Heart right ventricle (tissue), 16 donors: Measurements from ENCODE around the gene MPC1. TPM values are rescaled to one million over a fixed set of nuclear protein-coding genes. Genes with fewer than 3 reads are reported as not detected.
"Not testable (repeated sequence)": the region's sequence is repeated elsewhere in the genome, so short reads cannot be mapped to it uniquely, and the experiment has no call there.

ENCODE experiments used
- ATAC-seq, 8 donors: fragments of 200-7000 bp; cut with Tn5 transposase; one replicate each; pipeline ENCODE4 v1.9.1; 2020; ENCODE audit warnings: mild to moderate bottlenecking in 8 of 8, moderate library complexity in 8 of 8, moderate number of reproducible peaks in 1 of 8
- DNase-seq, 2 donors: peaks; one replicate each; pipeline ENCODE4 v3.0.0-alpha.2; 2020
- H3K27ac ChIP-seq, 10 donors: fragments of 200-600 bp; sonication (generic) in 2 of 10; one replicate each; pipeline versions ENCODE4 v1.5.0 to v1.8.0; 2020 to 2022; ENCODE audit warnings: mild to moderate bottlenecking in 3 of 10
- H3K27me3 ChIP-seq, 7 donors: fragments of 200-600 bp; one replicate each; pipeline ENCODE4 v1.8.0; 2021 to 2022; ENCODE audit warnings: mild to moderate bottlenecking in 2 of 7
- H3K36me3 ChIP-seq, 9 donors: fragments of 200-600 bp; sonication (generic) in 1 of 9; one replicate each; pipeline versions ENCODE4 v1.5.0 to v1.8.0; 2020 to 2022; ENCODE audit warnings: mild to moderate bottlenecking in 2 of 9
- H3K4me1 ChIP-seq, 9 donors: fragments of 200-600 bp; sonication (generic) in 1 of 9; one replicate each; pipeline versions ENCODE4 v1.5.0 to v1.8.0; 2020 to 2022; ENCODE audit warnings: mild to moderate bottlenecking in 4 of 9
- H3K4me3 ChIP-seq, 10 donors: fragments of 200-600 bp; sonication (generic) in 2 of 10; one replicate each; pipeline versions ENCODE4 v1.5.0 to v1.8.0; 2020 to 2022; ENCODE audit warnings: mild to moderate bottlenecking in 7 of 10, moderate library complexity in 2 of 10
- H3K9me3 ChIP-seq, 11 donors: fragments of 200-600 bp in 10 of 11; sonication (generic) in 2 of 11; one replicate each; pipeline versions ENCODE4 v1.5.0 to v1.8.0; 2013 to 2022; ENCODE audit warnings: mild to moderate bottlenecking in 2 of 11, control low read depth in 1 of 11, moderate library complexity in 1 of 11
- WGBS, 2 donors: extraction: QIAGEN DNeasy Blood & Tissue Kit; methylation state at CpG; one replicate each; pipeline ENCODE4 v1.1.7; 2013; ENCODE audit warnings: inconsistent platforms in 1 of 2; 5-methylcytosine and 5-hydroxymethylcytosine counted together
- intact Hi-C, 10 donors: fragments of 100-400 bp; cut with DNase I; formaldehyde crosslinking; loops; one replicate each; pipeline versions ENCODE4 v1.11.1 to v1.14.2; 2022
- polyA plus RNA-seq, 2 donors: library from polyadenylated mRNA; stranded (reverse); fragments of 200-250 nt; gene quantifications; one replicate each; pipeline ENCODE4 v1.2.3, GENCODE V29; 2013
- total RNA-seq, 10 donors: library from RNA; stranded (reverse); fragmentation: NEBNext Ultra II Directional in 3 of 10; extraction: Animal tissue kit (Norgen Biotek cat#: 25700) in 3 of 10; gene quantifications; one replicate each; pipeline versions ENCODE4 v1.2.1 to v1.2.4, GENCODE V29; 2021 to 2023
- TF ChIP-seq, protein P1 (sequence below), 9 donors: fragments of 200-600 bp; sonication (generic) in 2 of 9; IDR thresholded peaks; one replicate each; pipeline versions ENCODE4 v1.5.0 to v1.8.0; 2021 to 2022; ENCODE audit warnings: antibody characterized with exemption in 9 of 9, mild to moderate bottlenecking in 5 of 9, moderate library complexity in 1 of 9
- donor health status: Arrhythmogenic right ventricular cardiomyopathy.
- donor health status: ischemic (EF 13 %, LVEDD 7.1; RV severe dilation, severe dysfunction).
- donor health status: healthy with polysubstance abuse.
- donor health status: DM: no; HTN: yes; CAD: no.
- donor health status: DM: no; HTN: no; CAD: no.
- donor health status: ischemic (EF 25% LVEDD 6.9; RV normal size, moderate dysfunction).
- donor health status: ischemic (EF 25% LVEDD 5.7; RV mildly dilated, moderate dysfunction).
- donor health status: healthy.
- donor health status: DM: yes; HTN: yes; CAD: no.
- donor health status: Ischemic cardiomyopathy.
- donor health status: ischemic (EF 35%, LVEDD 5.7; RV mildly dilated, moderate dysfunction).
- donor health status: nonischemic (EF 11% LVEDD 7.7; RV severe dilation, severe dysfunction).
- donor health status: DM: yes; HTN: yes; CAD: no.
- donor health status: PGD.
- donor health status: ischemic (EF 29% LVEDD 5.4; RV normal size, mild dysfunction).
- donor health status: nonischemic (EF 23%, LVEDD 6.1; RV moderate dilation, normal function).

The MPC1 gene
- total and polyA plus RNA-seq, 12 donors: 276 to 736 (median 555) TPM

DNA sequence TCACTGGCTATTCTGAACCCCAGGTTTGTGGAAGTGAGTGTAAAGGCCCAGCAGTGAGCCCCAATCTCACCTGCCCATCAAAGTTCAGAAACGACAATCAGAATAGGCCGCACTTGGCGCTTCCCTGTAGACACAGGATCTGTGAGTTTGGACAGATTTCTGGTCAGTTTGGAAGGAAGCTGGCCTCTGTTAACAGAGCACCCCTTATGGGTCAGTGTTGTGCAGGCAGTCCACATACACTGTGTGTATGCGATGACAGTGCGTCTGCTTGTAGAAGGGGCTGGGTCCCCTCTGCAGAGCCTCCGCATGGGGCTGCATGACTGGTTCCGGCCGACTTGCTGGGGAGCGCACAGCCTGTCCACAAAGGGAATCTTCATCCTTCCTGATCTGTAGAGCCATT lies 3.4 kb upstream of the MPC1 start:
- H3K4me1 ChIP-seq: peaks cover 0 to 16% (median 10%) of the 10 kb centered on the region in 9 donors
- H3K27me3 ChIP-seq: peaks cover 0 to 7% (median 0%) of the 10 kb centered on the region in 7 donors
- TF ChIP-seq, protein P1, sequence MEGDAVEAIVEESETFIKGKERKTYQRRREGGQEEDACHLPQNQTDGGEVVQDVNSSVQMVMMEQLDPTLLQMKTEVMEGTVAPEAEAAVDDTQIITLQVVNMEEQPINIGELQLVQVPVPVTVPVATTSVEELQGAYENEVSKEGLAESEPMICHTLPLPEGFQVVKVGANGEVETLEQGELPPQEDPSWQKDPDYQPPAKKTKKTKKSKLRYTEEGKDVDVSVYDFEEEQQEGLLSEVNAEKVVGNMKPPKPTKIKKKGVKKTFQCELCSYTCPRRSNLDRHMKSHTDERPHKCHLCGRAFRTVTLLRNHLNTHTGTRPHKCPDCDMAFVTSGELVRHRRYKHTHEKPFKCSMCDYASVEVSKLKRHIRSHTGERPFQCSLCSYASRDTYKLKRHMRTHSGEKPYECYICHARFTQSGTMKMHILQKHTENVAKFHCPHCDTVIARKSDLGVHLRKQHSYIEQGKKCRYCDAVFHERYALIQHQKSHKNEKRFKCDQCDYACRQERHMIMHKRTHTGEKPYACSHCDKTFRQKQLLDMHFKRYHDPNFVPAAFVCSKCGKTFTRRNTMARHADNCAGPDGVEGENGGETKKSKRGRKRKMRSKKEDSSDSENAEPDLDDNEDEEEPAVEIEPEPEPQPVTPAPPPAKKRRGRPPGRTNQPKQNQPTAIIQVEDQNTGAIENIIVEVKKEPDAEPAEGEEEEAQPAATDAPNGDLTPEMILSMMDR (IDR thresholded peaks at IDR 0.05): no peak
- DNase-seq (no peak), ATAC-seq (no peak)
- WGBS, 2 donors: 95% methylated on average over 9 of the region's 9 CpGs
- no peak overlapping the region for H3K4me3 ChIP-seq
- H3K9me3 ChIP-seq: no peaks in the 10 kb centered on the region
- H3K27ac ChIP-seq: no peak overlapping the region
- intact Hi-C loops: loop anchor here in 1 of 10 donors (5.0 kb wide), 1 partner anchor 49 kb away; no protein-coding TSS in a partner anchor
- H3K36me3 ChIP-seq: no peaks in the 10 kb centered on the region

DNA sequence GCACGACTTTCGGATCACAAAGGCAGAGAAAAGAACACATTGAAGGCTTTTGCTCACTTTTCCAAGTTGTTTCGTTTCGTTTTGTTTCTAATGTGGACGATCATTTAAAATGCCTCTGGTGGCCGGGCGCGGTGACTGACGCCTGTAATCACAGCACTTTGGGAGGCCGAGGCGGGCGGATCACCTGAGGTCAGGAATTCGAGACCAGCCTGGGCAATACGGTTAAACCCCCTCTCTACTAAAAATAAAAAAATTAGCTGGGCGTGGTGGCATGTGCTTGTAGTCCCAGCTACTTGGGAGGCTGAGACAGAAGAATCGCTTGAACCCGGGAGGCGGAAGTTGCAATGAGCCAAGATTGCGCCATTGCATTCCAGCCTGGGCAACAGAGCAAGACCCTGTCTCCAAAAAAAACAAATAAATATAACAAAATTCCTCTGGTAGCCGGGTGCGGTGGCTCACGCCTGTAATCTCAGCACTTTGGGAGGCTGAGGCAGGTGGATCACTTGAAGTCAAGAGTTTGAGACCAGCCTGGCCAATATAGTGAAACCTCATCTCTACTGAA lies 1.1 kb upstream of the MPC1 start:
- not testable (repeated sequence) for H3K36me3 ChIP-seq, ATAC-seq, H3K27me3 ChIP-seq, H3K9me3 ChIP-seq
- TF ChIP-seq, protein P1 (IDR thresholded peaks at IDR 0.05): peak in 6 of 9 donors; percentile 14 to 40 (median 28)
- peak overlapping the region; percentile 91 to 98 (median 96) for H3K27ac ChIP-seq
- H3K4me3 ChIP-seq: peak overlapping the region; percentile 69 to 97 (median 91)
- WGBS, 2 donors: 20 to 23% methylated on average over 22 of the region's 22 CpGs
- DNase-seq: peak in 1 of 2 donors; percentile 33
- H3K4me1 ChIP-seq: peaks cover 3 to 33% (median 24%) of the 10 kb centered on the region in 9 donors
- intact Hi-C loops: loop anchor here in 7 of 10 donors (2.0 to 5.0 kb wide), 7 partner anchors 19 to 227 kb away; partner anchors contain the start of gene SFT2D1 (in 6 of the 7)

DNA sequence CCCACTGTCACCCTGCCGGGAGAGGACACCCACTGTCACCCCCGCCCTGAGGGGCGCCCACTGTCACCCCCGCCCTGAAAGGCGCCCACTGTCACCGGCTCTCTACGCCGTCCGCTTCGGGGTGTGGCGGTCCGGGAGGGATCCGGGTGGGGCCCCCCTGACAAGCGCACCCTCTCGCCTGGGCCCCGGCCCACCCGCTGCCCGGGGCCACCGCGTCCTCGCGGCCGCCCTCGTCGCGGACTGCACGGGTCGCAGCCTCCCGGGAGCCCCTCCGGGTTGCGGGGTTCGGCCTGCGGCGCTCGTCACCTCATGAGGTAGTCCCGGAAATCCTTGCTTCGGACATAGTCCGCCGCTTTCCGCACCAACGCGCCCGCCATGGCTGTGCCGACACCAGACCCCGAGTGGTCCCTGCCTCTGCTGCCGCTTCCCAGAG lies 224 bp downstream of the MPC1 start:
- H3K27ac ChIP-seq: peak overlapping the region; percentile 91 to 98 (median 96)
- TF ChIP-seq, protein P1 (IDR thresholded peaks at IDR 0.05): no peak
- DNase-seq: no peak
- peak overlapping the region; percentile 63 to 97 (median 91) for H3K4me3 ChIP-seq
- H3K27me3 ChIP-seq: no peaks in the 10 kb centered on the region
- intact Hi-C loops: loop anchor here in 7 of 10 donors (2.0 to 5.0 kb wide), 7 partner anchors 18 to 225 kb away; partner anchors contain the start of gene SFT2D1 (in 6 of the 7)
- peak; percentile 14 to 60 (median 26) for ATAC-seq
- WGBS, 2 donors: 0 to 1% methylated on average over 46 of the region's 46 CpGs
- no peaks in the 10 kb centered on the region for H3K9me3 ChIP-seq
- peaks cover 3 to 47% (median 24%) of the 10 kb centered on the region in 9 donors for H3K4me1 ChIP-seq
- H3K36me3 ChIP-seq: no peaks in the 10 kb centered on the region

DNA sequence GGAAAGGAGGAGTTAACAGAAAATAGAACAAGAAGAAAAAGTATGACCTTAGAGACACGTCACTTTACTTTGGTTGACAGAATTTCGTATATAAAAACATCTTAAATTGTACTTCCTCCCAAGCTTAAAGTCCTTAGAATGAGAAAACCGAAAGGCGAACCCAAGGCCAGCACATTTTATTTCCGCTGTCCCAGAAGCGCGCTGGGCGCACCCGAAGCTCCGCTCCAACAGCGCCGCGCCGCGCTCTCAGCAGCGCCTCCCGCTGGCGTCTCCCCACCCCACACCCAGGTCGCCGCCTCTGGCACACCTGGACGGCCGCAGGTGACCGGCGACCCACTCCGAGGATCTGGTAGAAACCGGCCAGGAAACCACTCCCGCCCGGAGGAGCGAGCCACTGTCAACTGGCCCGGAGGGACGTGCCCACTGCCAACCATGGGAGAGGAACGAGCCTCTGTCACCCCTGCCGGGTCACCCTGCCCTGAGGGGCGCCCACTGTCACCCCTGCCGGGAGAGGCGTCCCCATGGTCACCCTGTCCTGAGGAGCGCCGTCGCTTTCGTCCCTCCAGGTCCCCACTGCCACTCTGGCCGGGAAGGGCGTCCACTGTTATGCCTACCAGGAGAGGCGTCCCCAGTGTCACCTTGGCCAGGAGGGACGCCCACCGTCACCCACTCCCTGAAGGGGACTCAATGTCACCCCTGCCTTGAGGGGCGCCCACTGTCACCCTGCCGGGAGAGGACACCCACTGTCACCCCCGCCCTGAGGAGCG lies 824 bp downstream of the MPC1 start:
- WGBS, 2 donors: 0% methylated on average over 48 to 49 of the region's 49 CpGs
- TF ChIP-seq, protein P1 (IDR thresholded peaks at IDR 0.05): peak; percentile 55 to 90 (median 82)
- H3K4me3 ChIP-seq: peak overlapping the region; percentile 63 to 97 (median 91)
- no peaks in the 10 kb centered on the region for H3K9me3 ChIP-seq
- intact Hi-C loops: loop anchor here in 7 of 10 donors (2.0 to 5.0 kb wide), 7 partner anchors 17 to 225 kb away; partner anchors contain the start of gene SFT2D1 (in 6 of the 7)
- ATAC-seq: peak; percentile 46 to 79 (median 71)
- H3K36me3 ChIP-seq: no peaks in the 10 kb centered on the region
- peak overlapping the region; percentile 91 to 98 (median 96) for H3K27ac ChIP-seq
- peaks cover 3 to 52% (median 24%) of the 10 kb centered on the region in 9 donors for H3K4me1 ChIP-seq
- H3K27me3 ChIP-seq: no peaks in the 10 kb centered on the region
- peak; percentile 58 to 73 for DNase-seq
